ENCODE data around the gene PDZD2.

DNA sequence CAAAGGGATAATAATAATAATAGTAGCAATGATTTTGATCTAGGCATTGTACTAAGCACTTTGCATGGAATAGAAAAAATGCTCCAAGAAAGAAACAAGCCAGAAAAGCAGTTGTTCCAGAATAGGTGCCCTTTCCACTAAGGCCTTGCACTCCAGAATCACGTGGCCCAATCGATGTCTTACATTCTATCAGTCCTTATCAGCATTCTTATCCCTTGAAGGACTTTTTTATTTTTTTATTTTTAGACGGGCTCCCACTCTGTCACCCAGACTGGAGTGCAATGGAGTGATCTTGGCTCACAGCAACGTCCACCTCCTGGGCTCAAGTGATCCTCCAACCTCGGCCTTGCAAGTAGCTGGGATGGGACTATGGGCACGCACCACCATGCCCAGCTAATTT is 36.5 kb downstream of the PDZD2 start:
- TF ChIP-seq, protein P1, sequence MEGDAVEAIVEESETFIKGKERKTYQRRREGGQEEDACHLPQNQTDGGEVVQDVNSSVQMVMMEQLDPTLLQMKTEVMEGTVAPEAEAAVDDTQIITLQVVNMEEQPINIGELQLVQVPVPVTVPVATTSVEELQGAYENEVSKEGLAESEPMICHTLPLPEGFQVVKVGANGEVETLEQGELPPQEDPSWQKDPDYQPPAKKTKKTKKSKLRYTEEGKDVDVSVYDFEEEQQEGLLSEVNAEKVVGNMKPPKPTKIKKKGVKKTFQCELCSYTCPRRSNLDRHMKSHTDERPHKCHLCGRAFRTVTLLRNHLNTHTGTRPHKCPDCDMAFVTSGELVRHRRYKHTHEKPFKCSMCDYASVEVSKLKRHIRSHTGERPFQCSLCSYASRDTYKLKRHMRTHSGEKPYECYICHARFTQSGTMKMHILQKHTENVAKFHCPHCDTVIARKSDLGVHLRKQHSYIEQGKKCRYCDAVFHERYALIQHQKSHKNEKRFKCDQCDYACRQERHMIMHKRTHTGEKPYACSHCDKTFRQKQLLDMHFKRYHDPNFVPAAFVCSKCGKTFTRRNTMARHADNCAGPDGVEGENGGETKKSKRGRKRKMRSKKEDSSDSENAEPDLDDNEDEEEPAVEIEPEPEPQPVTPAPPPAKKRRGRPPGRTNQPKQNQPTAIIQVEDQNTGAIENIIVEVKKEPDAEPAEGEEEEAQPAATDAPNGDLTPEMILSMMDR (IDR thresholded peaks at IDR 0.05; ENCODE audit: poor library complexity) = no peak
- TF ChIP-seq EZH2 (IDR thresholded peaks at IDR 0.05; ENCODE audit: borderline replicate concordance) = no peak

All from hepatocyte (in vitro differentiated cells).